CD8-positive, alpha-beta memory T cell (primary cell): ENCODE measurements around the gene SVIL. TPM values are rescaled to one million over a fixed set of nuclear protein-coding genes. Genes with fewer than 3 reads are reported as not detected.

ENCODE experiments used
- CTCF ChIA-PET: fragments of 350-600 bp; sonication (Branson Sonifier 250); formaldehyde crosslinking; loops from one replicate; lab custom pipeline; 2021; ENCODE audit warnings: antibody characterized with exemption; lab: Charles Lee
- POLR2A ChIA-PET: fragments of 350-600 bp; sonication (Branson Sonifier 250); formaldehyde crosslinking; loops from one replicate; lab custom pipeline; 2021; ENCODE audit warnings: antibody characterized with exemption; lab: Charles Lee
- DNase-seq, 5 donors: peaks; one replicate each; pipeline versions ENCODE4 v3.0.0 to v3.0.0-alpha.2; 2020 to 2022; ENCODE audit warnings: mixed read lengths in 1 of 5
- H3K27ac ChIP-seq: one replicate; pipeline ENCODE4 v1.7.0; 2013; ENCODE audit warnings: low read depth, mild to moderate bottlenecking, low read length, moderate library complexity
- H3K27me3 ChIP-seq: 2 replicates; pipeline ENCODE4 v1.7.0; 2013; ENCODE audit warnings: low read length, mild to moderate bottlenecking; ENCODE audit not compliant: insufficient read depth, poor library complexity, severe bottlenecking
- H3K36me3 ChIP-seq: 2 replicates; pipeline ENCODE4 v1.7.0; 2013; ENCODE audit warnings: mild to moderate bottlenecking, low read length, moderate library complexity; ENCODE audit not compliant: insufficient read depth
- H3K4me1 ChIP-seq: 2 replicates; pipeline ENCODE4 v1.7.0; 2013; ENCODE audit warnings: mild to moderate bottlenecking, low read length, moderate library complexity; ENCODE audit not compliant: insufficient read depth
- H3K4me3 ChIP-seq: 2 replicates; pipeline ENCODE4 v1.7.0; 2013; ENCODE audit warnings: mild to moderate bottlenecking, low read length
- H3K9me3 ChIP-seq: 2 replicates; pipeline ENCODE4 v1.7.0; 2013; ENCODE audit warnings: mild to moderate bottlenecking, low read length
- H3K27ac Mint-ChIP-seq, 8 donors: one replicate each; pipeline ENCODE4 v1.8.0; 2020 to 2021; ENCODE audit warnings: mixed read lengths in 8 of 8, mild to moderate bottlenecking in 6 of 8, inconsistent platforms in 3 of 8, moderate library complexity in 3 of 8
- H3K27me3 Mint-ChIP-seq, 2 donors: one replicate each; pipeline ENCODE4 v1.8.0; 2020 to 2021; ENCODE audit warnings: mixed read lengths in 2 of 2, mild to moderate bottlenecking in 1 of 2, moderate library complexity in 1 of 2
- H3K36me3 Mint-ChIP-seq, 3 donors: one replicate each; pipeline ENCODE4 v1.8.0; 2020 to 2021; ENCODE audit warnings: mixed read lengths in 3 of 3, inconsistent platforms in 1 of 3, mild to moderate bottlenecking in 1 of 3
- H3K4me1 Mint-ChIP-seq, 3 donors: one replicate each; pipeline ENCODE4 v1.8.0; 2020 to 2021; ENCODE audit warnings: mixed read lengths in 3 of 3, inconsistent platforms in 1 of 3, mild to moderate bottlenecking in 1 of 3
- H3K4me3 Mint-ChIP-seq, 7 donors: one replicate each; pipeline ENCODE4 v1.8.0; 2020 to 2021; ENCODE audit warnings: mixed read lengths in 7 of 7, mild to moderate bottlenecking in 6 of 7, moderate library complexity in 4 of 7, inconsistent platforms in 2 of 7
- H3K9me3 Mint-ChIP-seq, 5 donors: one replicate each; pipeline ENCODE4 v1.8.0; 2020 to 2022; ENCODE audit warnings: mixed read lengths in 5 of 5, mild to moderate bottlenecking in 3 of 5, moderate library complexity in 2 of 5, inconsistent platforms in 1 of 5
- polyA plus RNA-seq: library from polyadenylated mRNA; unstranded; fragments of 300-500 nt; fragmentation: Illumina TruSeq; gene quantifications from one replicate; pipeline ENCODE4 v1.2.3, GENCODE V29; 2021
- total RNA-seq, 2 experiments: library from RNA; stranded (reverse); gene quantifications; one replicate each; pipeline ENCODE4 v1.2.3, GENCODE V29; 2021

SVIL gene
- total and polyA plus RNA-seq, 3 experiments from 2014 or later, result 4.2 to 9.2 (median 5.9) TPM

GRCh38 chr10:29530112-29530976 is 104.4 kb downstream of the SVIL start:
- ChIA-PET POLR2A (no interaction called here), CTCF (interaction anchor here (1.0 kb wide), 1 partner anchor 17 kb away, joined by 3 read pairs; no protein-coding TSS in a partner anchor)
- H3K4me3 ChIP-seq, result no peak overlapping the region
- Mint-ChIP-seq H3K4me3 (no peak overlapping the region), H3K27ac (no peak overlapping the region), H3K27me3 (no peaks in the 10 kb centered on the region), H3K36me3 (peaks cover 5 to 17% (median 6%) of the 10 kb centered on the region in 3 donors), H3K4me1 (no peaks in the 10 kb centered on the region), H3K9me3 (no peaks in the 10 kb centered on the region)
- H3K36me3 ChIP-seq, result no peaks in the 10 kb centered on the region
- no peak overlapping the region for H3K27ac ChIP-seq
- H3K9me3 ChIP-seq, result no peaks in the 10 kb centered on the region
- H3K27me3 ChIP-seq, result no peaks in the 10 kb centered on the region
- no peak for DNase-seq
- H3K4me1 ChIP-seq, result no peaks in the 10 kb centered on the region

GRCh38 chr10:29529146-29529545 is 105.6 kb downstream of the SVIL start:
- Mint-ChIP-seq H3K27ac (peak overlapping the region in 1 of 8 donors; percentile 63), H3K9me3 (no peaks in the 10 kb centered on the region), H3K4me3 (no peak overlapping the region), H3K36me3 (peaks cover 5 to 24% (median 9%) of the 10 kb centered on the region in 3 donors), H3K27me3 (no peaks in the 10 kb centered on the region), H3K4me1 (no peaks in the 10 kb centered on the region)
- DNase-seq, result no peak
- H3K9me3 ChIP-seq, result no peaks in the 10 kb centered on the region
- ChIA-PET CTCF (no interaction called here), POLR2A (no interaction called here)
- no peaks in the 10 kb centered on the region for H3K27me3 ChIP-seq
- H3K4me1 ChIP-seq, result no peaks in the 10 kb centered on the region
- H3K27ac ChIP-seq, result no peak overlapping the region
- H3K36me3 ChIP-seq, result peaks cover 4% of the 10 kb centered on the region
- no peak overlapping the region for H3K4me3 ChIP-seq

- no peaks in the 10 kb centered on the region for H3K27me3 ChIP-seq
- H3K4me1 ChIP-seq, result no peaks in the 10 kb centered on the region
- H3K4me3 ChIP-seq, result no peak overlapping the region
- Mint-ChIP-seq H3K27ac (peak overlapping the region in 1 of 8 donors; percentile 11), H3K4me3 (no peak overlapping the region), H3K4me1 (no peaks in the 10 kb centered on the region), H3K9me3 (no peaks in the 10 kb centered on the region), H3K27me3 (no peaks in the 10 kb centered on the region), H3K36me3 (peaks cover 9 to 50% (median 18%) of the 10 kb centered on the region in 3 donors)
- H3K27ac ChIP-seq, result no peak overlapping the region
- no peak for DNase-seq
- peaks cover 18% of the 10 kb centered on the region for H3K36me3 ChIP-seq
- ChIA-PET POLR2A (no interaction called here), CTCF (no interaction called here)
- H3K9me3 ChIP-seq, result no peaks in the 10 kb centered on the region
These were observed 109.0 kb downstream of the SVIL start for GRCh38 chr10:29525762-29526161.

- H3K27ac Mint-ChIP-seq, result peak overlapping the region in 1 of 8 donors; percentile 76
- Histone ChIP-seq H3K9me3 (no peaks in the 10 kb centered on the region), H3K27me3 (no peaks in the 10 kb centered on the region), H3K27ac (no peak overlapping the region), H3K36me3 (peaks cover 19% of the 10 kb centered on the region), H3K4me1 (no peaks in the 10 kb centered on the region), H3K4me3 (no peak overlapping the region)
- no peaks in the 10 kb centered on the region for H3K9me3 Mint-ChIP-seq
- CTCF ChIA-PET, result no interaction called here
- DNase-seq, result no peak
- no peaks in the 10 kb centered on the region for H3K4me1 Mint-ChIP-seq
- H3K4me3 Mint-ChIP-seq, result no peak overlapping the region
- POLR2A ChIA-PET, result no interaction called here
- peaks cover 9 to 55% (median 19%) of the 10 kb centered on the region in 3 donors for H3K36me3 Mint-ChIP-seq
- no peaks in the 10 kb centered on the region for H3K27me3 Mint-ChIP-seq
These were observed 110.1 kb downstream of the SVIL start for GRCh38 chr10:29524720-29525119.

- Histone ChIP-seq H3K27me3 (no peaks in the 10 kb centered on the region), H3K36me3 (peaks cover 23% of the 10 kb centered on the region), H3K9me3 (no peaks in the 10 kb centered on the region), H3K27ac (no peak overlapping the region), H3K4me1 (no peaks in the 10 kb centered on the region), H3K4me3 (no peak overlapping the region)
- H3K36me3 Mint-ChIP-seq, result peaks cover 9 to 53% (median 19%) of the 10 kb centered on the region in 3 donors
- ChIA-PET POLR2A (no interaction called here), CTCF (interaction anchor here (2.7 kb wide), 1 partner anchor 11 kb away, joined by 10 read pairs; no protein-coding TSS in a partner anchor)
- peak overlapping the region in 2 of 8 donors; percentile 33 to 76 for H3K27ac Mint-ChIP-seq
- no peaks in the 10 kb centered on the region for H3K27me3 Mint-ChIP-seq
- no peak for DNase-seq
- no peaks in the 10 kb centered on the region for H3K9me3 Mint-ChIP-seq
- no peak overlapping the region for H3K4me3 Mint-ChIP-seq
- H3K4me1 Mint-ChIP-seq, result no peaks in the 10 kb centered on the region
These were observed 110.5 kb downstream of the SVIL start for GRCh38 chr10:29524294-29524693.

GRCh38 chr10:29522918-29523317 is 111.9 kb downstream of the SVIL start:
- POLR2A ChIA-PET, result interaction anchor here (0.5 kb wide), 1 partner anchor 113 kb away, joined by 3 read pairs; no protein-coding TSS in a partner anchor
- Mint-ChIP-seq H3K9me3 (no peaks in the 10 kb centered on the region), H3K4me1 (no peaks in the 10 kb centered on the region), H3K27ac (no peak overlapping the region), H3K27me3 (no peaks in the 10 kb centered on the region), H3K4me3 (peak overlapping the region in 1 of 7 donors; percentile 51), H3K36me3 (peaks cover 9 to 56% (median 17%) of the 10 kb centered on the region in 3 donors)
- H3K36me3 ChIP-seq, result peaks cover 23% of the 10 kb centered on the region
- CTCF ChIA-PET, result interaction anchor here (1.3 to 2.7 kb wide), 2 partner anchors 10 to 27 kb away, joined by 3 to 10 read pairs; no protein-coding TSS in a partner anchor
- no peak overlapping the region for H3K27ac ChIP-seq
- DNase-seq, result no peak
- H3K4me1 ChIP-seq, result no peaks in the 10 kb centered on the region
- H3K4me3 ChIP-seq, result no peak overlapping the region
- H3K27me3 ChIP-seq, result no peaks in the 10 kb centered on the region
- H3K9me3 ChIP-seq, result no peaks in the 10 kb centered on the region

- Mint-ChIP-seq H3K36me3 (peaks cover 9 to 58% (median 17%) of the 10 kb centered on the region in 3 donors), H3K9me3 (no peaks in the 10 kb centered on the region), H3K4me1 (no peaks in the 10 kb centered on the region), H3K27ac (no peak overlapping the region), H3K4me3 (peak overlapping the region in 2 of 7 donors; percentile 51 to 56), H3K27me3 (no peaks in the 10 kb centered on the region)
- CTCF ChIA-PET, result interaction anchor here (1.3 to 2.7 kb wide), 2 partner anchors 9 to 26 kb away, joined by 3 to 10 read pairs; no protein-coding TSS in a partner anchor
- Histone ChIP-seq H3K27me3 (no peaks in the 10 kb centered on the region), H3K27ac (no peak overlapping the region), H3K36me3 (peaks cover 23% of the 10 kb centered on the region), H3K4me3 (no peak overlapping the region), H3K9me3 (no peaks in the 10 kb centered on the region), H3K4me1 (no peaks in the 10 kb centered on the region)
- POLR2A ChIA-PET, result interaction anchor here (0.5 kb wide), 1 partner anchor 114 kb away, joined by 3 read pairs; no protein-coding TSS in a partner anchor
- DNase-seq, result no peak
These were observed 112.5 kb downstream of the SVIL start for GRCh38 chr10:29522061-29522855.
